ENCODE data around the gene CELSR3.

DNA sequence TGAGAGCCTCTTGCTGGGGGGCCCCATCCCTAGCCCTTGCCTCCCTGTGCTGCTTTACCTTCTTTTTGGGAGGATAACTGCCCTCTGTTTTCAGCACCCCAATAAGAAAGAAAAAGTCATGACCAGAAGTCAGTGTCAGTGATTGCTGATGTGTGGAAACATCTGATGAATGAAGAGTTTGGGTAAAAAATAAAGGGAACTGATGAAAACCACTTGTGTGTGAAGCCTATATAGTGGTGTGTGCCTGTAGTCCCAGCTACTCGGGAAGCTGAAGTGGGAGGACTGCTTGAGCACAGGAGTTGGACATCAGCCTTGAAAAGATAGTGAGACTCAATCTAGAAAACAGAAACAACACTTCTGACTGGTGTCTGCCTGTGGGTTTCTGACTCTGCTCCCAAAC lies 9.8 kb upstream of the CELSR3 start:
- TF ChIP-seq, protein P1, sequence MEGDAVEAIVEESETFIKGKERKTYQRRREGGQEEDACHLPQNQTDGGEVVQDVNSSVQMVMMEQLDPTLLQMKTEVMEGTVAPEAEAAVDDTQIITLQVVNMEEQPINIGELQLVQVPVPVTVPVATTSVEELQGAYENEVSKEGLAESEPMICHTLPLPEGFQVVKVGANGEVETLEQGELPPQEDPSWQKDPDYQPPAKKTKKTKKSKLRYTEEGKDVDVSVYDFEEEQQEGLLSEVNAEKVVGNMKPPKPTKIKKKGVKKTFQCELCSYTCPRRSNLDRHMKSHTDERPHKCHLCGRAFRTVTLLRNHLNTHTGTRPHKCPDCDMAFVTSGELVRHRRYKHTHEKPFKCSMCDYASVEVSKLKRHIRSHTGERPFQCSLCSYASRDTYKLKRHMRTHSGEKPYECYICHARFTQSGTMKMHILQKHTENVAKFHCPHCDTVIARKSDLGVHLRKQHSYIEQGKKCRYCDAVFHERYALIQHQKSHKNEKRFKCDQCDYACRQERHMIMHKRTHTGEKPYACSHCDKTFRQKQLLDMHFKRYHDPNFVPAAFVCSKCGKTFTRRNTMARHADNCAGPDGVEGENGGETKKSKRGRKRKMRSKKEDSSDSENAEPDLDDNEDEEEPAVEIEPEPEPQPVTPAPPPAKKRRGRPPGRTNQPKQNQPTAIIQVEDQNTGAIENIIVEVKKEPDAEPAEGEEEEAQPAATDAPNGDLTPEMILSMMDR (conservative IDR thresholded peaks at IDR 0.05; ENCODE audit: low read depth, low read length) = no peak
- TF ChIP-seq POLR2A (IDR thresholded peaks at IDR 0.05; ENCODE audit: low read depth, low read length) (no peak), RCOR1 (IDR thresholded peaks at IDR 0.05; ENCODE audit: insufficient replicate concordance, low read length) (no peak), RFX5 (IDR thresholded peaks at IDR 0.05; ENCODE audit: low read depth, low read length) (no peak), MAFK (IDR thresholded peaks at IDR 0.05; ENCODE audit: low read depth, low read length) (no peak), MAZ (IDR thresholded peaks at IDR 0.05; ENCODE audit: borderline replicate concordance, low read depth, low read length) (no peak), CEBPB (IDR thresholded peaks at IDR 0.05; ENCODE audit: low read depth, low read length) (no peak)
